GM18909 (cell line): ENCODE measurements around the gene PSMB11.
A peak's percentile ranks its signal among the peaks of the same experiment; 100 is the strongest.

ENCODE experiments used
- ATAC-seq: cut with Tn5 transposase; IDR thresholded peaks from one replicate; pipeline ENCODE4 v1.9.1; 2021; ENCODE audit warnings: mild to moderate bottlenecking; ENCODE audit not compliant: unreplicated experiment, poor library complexity

PSMB11 gene

DNA sequence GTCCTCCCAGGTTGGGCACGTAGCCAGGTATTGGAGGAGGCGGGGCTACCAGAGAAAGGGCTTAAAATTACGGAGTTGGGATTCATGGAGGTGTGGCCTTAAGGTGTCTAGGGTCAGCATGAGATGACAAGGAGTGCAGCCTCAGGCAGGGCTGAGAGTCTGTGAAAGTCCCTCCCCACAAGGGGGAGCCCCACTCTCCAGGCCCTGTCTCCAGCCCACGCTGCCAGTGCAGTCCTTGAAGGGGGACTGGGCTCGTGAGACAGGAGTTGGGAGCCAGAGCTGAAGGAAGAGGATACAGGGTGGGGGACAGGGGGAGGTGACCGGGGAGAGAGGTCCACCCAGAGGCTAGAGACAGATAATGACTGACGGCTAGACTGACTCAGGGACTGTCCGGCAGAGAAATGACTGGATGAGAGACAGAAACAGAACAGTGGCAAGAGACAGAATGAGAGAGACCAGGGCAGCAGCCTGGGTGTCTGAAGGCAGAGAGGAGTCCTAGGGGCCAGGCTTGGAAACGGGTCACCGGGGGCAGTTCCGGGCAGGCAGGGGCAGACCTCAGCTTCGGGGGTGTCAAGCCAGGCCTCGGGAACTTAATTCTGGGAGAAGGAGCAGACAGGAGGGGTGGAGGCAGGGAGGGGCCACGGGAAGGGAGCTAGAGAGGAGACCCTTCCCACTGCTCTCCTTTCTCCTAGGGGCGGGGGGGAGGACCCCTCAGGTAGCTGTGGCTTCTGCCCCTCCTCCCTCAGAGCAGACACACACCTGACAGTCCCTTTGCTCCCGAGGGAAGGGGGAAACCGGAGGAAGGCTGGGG, 14.3 kb downstream of the PSMB11 start:
- ATAC-seq, result peak; percentile 57

DNA sequence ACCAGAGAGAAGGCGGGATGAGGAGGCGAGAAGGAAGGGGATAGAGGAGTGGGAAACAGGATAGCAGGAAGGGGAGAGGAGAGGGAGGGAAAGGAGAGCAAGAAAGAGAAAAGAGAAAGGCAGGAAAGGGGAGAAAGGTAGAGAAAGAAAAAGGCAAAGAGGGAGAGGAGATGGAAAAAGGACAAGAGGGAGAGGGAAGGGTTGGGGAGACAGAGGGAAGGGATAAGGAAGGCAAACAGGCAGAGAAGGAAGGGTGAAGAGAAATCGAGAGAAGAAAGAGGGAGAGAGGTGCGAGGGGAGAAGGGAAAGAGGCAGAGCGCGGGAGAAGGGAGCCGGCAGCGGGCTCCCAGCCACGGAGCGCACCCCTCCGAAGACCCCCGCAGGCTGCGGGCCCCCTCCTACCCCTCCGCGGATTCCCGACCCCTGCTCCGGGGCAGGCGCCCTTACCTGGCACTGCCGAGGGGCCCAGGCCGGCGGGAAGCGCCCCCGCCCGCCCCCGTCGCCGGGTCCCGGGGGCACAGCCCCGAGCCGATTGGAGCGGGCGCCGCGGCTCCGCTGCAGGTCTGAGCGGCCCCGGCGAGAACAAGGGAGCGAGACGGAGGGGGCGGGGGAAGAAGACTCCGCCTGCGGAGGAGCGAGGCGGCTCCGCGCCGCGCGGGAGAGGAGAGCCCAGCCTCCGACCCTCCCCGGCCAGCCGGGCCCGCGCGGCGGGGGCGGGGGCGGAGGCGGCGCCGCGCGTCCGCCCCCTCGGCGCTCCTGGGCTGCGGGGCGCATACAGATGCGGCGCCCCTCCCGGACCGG, 15.1 kb downstream of the PSMB11 start, which contains the start of gene CDH24:
TSS of gene CDH24 (minus strand) at position 565 of the 801 bp plus-strand sequence. CDS start 1,787 bp downstream, outside the sequence.
- peak; percentile 52 for ATAC-seq

DNA sequence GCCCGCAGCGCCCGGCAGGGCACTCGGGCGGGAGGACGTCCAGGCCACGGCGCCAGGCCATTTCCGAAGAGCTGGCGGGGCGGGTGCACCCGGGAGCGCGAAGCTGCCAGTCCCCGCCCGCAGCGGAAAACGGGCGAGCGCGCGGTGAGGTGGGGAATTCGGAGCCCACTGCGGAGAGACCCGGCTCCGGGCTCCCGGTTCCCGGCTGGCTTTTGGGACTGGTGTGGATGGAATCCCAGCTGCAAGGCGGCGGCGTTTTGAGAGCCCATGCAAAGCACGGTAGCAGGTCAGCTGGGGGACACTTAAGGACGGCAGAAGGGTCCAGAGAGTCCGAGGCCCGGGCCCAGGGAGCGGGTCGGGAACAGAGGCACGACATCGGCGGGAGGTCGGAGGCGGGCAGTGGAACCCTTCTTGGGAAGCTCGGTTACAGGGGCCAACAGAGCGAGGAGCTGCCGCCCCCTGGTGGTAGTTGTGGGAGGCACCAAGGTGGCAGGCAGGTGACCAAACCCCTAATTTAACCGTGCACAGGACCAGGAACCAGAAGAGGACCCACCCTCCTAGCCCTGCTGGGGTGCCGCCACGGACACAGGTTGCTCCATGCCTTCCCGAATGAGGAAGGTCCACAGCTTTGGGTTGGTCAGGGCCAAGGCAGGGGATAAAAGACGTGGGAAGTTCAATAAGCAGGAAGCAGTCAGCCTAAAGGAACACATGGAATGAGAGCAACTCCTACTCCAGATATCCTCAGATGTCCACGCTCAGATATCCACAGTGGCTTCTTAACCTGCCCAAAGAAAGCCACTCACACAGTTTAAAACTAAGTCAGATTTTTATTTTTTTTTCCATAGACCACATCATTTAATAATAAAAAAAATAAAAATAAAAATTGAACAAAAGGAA, 16.0 kb downstream of the PSMB11 start:
- ATAC-seq, result peak; percentile 72

DNA sequence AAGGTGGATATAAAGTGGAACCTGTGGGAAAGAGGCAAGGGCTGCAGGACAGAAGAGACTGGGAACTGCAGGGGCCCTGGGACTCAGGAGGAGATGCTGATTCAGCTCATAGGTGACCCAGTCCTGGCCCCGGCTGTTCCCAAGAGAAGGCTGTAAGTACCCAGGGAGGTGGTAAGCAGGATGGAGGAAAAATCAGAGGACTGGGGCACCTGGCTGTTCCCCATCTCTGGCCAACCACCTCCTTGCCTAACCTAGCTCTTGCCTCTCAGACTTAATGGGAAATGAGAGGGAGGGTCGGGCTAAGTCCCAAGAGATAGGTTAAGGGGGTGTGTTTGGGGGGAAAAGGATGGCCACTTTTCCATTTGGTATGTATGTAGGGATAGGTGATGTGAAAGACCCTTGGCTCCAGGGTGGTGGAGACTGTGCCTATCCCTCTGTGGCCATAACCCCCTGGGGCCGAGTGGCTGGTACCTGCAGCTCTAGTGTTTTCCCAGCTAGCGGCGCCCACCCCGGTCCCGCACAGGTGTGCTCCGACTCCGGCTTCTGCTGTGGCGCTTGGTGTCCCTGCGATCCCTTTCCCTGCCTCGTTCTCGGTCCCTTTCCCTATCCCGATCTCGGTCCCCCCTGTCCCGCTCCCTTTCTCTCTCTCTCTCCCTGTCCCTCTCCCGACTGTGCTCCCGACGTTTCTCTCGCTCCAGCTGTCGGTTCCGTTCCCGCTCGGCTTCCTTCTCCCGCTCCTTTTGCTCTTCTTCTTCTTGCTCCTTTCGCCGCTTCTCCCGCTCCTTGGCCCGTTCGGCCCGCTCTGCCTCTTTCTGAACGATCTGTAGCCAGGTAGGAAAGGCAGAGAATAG, 16.9 kb downstream of the PSMB11 start:
- ATAC-seq, result no peak

DNA sequence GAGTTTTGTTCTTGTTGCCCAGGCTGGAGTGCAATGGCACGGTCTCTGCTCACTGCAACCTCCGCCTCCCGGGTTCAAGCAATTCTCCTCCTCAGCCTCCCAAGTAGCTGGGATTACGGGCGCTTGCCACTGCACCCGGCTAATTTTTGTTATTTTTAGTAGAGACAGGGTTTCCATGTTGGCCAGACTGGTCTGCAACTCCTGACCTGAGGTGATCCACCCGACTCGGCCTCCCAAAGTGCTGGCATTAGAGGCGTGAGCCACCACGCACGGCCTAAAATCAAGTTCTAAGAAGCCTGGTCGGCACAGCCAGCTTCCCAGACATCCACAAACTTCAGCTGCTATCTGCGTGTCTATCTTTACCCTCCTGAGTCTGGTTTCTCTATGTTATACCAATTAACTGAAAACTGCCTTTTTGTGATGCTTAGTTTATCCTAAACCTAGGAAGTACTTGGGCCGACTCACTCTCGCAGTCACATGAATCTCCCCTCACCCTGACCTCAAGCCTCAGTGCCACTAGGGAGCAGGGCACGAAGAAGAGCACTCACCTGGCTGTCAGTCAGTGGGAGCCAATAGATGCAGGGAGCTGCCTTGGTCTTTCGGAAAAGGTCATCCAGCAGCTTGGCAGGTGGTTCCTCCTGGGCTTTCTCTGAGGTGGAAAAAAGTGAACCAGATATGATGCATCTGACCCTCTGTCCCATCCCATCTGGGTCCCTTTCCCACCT, 18.7 kb downstream of the PSMB11 start:
- ATAC-seq, result no peak

DNA sequence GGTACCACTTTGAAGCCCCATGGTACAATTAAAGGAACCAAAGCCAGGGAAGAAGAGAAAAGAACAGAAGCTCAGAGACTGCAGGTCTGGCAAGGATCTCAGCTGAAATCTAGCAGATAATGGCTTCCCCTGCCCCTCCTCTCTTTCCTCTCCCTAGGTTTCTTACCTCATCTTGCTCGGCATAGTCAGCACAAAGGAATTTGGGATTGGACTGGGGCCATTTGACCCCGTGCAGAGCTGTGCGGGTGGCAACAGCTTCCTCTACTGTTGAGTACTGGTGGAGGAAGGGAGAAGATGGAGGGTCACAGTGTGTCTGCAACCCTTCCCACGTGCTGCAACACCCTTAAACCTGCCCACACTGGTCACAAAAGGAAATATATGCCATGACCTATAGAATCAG, 20.0 kb downstream of the PSMB11 start:
- no peak for ATAC-seq

DNA sequence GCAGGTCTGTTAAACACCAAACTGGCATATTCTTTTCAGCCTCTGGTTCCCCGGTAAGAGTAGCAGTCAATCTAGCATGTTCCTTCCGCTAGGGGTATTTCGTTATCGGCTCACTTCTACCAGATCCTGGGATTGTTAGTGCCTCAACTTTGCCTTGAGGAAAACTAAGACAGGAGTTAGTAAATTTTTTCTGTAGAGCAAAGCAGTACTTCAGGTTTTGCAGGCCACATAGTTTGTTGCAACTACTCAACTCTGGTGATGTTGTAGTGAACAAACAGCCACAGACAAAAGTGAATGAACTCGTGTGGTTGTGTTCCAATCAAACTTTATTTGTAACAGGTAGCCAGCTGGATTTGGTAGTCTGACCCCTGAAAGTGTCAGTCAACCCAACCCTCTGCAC, 21.6 kb downstream of the PSMB11 start:
- ATAC-seq, result no peak

DNA sequence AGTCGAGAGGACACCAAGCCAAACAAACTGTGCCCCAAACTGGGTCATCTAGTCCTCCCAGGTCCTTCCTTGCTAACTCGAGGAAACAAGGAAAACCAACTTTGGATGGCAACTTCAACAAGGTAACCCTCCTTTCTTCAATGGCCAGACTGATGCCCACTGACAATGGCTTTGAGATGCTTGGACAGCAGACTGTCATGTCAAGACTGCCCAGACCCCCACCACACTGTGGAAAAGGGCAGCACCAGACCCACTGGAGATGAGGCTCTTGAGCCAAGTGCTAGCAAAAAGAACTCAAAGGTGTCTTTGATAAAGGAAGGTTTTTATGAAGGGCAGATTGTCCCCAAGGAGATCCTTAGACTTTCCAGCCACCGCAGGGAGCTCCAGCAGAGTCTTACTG, 24.4 kb downstream of the PSMB11 start:
- no peak for ATAC-seq

DNA sequence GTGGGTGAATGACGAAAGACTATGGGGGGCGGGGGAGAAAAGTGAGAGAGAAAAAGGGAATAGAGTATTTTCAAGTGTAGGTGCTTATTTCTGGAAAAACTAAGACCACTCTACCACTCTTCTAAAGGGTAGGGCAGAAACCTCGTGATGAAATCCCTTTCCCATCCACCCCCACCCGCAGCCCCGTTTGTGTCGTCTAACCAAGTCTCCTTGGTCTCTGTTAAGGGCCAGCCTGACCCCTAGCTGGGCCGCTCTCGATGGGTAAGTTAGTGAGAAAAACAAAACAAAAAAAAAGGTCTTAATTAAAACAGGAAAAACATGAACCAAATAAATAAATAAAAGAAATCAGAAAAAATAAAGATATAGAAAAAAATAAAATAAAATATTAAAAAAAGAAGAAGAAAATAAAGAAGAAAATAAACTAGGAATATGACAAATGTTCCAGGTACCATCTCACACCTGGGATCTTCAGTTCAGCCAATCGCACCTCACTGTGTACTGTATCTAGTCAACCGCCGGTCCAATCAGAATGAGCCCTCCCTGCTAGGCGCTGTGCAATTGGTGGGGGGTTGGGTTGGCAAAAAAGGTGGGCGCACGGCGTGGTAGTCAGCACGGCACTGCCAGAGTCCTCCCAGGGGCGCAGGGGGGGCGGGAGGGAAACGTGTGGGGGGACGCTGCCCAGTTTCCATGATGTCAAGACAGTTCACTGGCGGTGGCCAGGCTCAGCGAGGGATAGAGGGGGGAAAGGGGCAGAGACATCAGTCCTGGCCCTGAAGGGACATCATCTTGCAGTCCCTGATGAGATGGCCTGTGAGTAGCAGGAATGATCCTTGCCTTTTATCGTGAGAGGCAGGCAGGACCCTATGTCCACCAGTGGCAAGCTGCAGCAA, 25.1 kb downstream of the PSMB11 start:
- no peak for ATAC-seq

DNA sequence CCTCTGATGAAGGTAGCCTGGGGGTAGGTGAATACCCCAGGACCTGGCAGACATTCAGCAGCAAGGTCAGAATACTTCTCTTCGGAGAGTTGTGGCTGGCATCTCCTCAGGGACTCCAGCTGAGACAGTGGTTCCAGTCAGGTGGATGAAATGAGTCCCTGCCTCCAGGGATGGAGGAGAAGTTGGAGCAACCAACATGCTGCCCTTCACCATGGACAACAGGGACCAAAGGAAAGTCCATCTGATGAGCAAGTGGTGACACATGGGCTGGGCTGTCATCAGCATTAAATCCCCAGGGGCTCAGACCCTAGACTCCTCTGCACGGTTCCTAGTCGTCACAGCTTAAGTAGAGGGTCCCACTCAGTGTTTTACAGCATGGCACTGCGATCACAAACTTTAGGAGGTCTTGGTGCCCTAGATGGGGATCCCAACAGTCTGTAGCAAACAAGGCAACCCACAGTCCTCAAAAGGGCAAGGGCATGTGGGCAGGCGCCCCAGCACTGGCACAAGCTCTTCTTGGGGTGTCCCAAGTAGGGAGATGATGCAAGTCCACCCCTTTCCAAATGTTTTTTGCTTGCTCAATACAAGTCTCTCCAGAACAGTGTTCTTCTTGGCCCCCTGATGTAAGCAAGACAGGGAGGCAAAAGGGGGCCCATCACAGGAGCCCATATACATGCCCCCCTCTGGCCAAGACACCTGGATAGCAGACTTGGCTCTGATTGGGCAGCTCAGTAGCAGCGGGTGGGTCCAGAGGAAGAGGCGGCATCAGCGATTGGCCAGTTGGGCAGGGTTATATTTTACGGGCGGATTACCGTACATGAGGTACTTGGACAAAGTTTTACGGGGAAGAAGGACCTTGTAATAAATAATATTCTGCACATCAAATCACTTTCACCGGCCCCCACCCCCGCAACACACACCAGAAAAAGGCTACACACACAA, 26.1 kb downstream of the PSMB11 start:
- no peak for ATAC-seq

DNA sequence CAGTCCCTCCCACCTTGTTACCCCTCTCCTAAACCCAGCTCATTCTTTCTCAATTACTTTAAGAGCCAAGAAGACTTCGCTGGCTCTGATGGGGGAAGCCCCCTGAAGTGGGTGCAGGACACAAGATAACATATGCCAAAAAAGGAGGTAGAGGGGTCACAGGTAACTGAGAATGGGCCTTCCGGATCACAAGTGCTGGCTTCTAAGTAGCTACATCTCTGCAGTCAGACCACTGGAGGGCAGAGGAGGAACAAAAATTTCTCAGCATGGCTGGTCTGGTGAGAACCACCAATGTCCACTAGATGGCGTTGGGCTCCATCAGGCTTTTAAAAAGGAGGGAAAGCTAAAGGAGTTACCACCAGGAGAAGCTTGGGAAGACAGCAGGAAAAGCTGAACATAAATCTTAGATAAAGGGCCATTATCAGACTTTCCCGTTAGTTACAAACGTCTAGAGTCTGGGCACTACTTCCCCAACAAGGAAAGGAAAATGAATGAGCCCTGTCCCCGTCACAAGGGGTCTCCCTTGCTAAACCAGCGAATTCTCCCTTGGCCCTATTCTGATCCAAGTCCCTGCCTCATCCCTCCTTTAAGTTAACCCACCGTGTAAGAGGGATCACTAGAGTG, 26.9 kb downstream of the PSMB11 start:
- ATAC-seq, result peak; percentile 68

DNA sequence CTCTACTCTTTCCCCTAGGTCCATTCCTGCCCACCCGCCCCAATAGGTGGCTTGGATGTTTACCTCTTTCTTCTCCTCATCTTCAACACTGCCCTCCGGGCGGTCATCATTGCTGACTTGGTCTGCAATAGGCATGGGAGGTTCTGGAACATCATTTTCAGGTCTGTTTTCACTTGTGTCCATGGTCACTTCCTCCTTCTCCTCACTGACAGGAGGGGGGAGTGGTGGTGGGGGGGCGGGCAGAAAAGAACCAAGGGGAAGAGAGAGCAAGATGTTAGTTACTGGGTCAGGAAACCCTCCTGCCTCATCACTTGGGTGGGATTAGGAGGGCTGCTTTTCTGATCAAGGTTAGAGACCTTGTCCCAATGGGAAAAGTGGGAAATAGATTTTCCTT, 27.4 kb downstream of the PSMB11 start:
- no peak for ATAC-seq

DNA sequence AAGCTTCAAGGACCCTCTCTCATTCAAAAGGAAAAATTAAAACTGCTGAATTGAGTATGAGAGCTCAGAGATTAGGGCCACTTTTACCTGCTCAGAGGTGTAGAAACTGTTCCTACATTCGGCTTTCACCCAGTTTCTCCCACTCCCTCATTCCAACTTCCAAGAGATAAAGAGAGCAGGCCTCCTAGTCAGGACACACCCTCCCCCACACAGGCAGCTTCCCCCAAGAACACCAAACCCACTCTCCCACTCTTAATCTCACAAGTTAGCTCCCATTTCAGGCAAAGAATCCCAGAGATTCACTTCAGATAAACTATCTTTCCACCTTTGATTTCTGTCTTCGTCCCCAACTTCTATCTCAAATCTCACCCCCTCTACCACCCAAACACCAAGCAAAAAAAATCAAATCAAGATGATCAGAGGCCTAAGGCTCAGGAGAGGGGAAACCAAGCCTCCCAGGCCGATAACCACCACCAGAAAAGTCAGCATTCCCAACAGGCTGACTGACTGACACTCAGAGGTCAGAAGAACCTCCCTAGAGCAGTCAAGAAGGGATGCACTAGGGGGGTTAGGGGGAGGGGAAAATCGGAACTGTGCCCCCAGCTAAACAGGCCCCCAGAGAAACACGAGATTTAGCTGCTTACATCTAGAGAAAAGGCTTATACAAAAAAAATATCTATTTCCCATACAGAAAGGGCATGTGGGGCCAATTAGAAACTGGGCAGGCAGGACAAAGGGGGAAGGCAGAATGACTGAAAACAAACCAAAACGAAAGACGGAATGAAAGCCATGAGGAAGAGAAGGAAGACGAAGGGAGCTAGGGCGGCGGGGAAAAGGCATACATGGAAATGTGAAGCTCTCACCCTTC, 28.5 kb downstream of the PSMB11 start:
- ATAC-seq, result no peak

DNA sequence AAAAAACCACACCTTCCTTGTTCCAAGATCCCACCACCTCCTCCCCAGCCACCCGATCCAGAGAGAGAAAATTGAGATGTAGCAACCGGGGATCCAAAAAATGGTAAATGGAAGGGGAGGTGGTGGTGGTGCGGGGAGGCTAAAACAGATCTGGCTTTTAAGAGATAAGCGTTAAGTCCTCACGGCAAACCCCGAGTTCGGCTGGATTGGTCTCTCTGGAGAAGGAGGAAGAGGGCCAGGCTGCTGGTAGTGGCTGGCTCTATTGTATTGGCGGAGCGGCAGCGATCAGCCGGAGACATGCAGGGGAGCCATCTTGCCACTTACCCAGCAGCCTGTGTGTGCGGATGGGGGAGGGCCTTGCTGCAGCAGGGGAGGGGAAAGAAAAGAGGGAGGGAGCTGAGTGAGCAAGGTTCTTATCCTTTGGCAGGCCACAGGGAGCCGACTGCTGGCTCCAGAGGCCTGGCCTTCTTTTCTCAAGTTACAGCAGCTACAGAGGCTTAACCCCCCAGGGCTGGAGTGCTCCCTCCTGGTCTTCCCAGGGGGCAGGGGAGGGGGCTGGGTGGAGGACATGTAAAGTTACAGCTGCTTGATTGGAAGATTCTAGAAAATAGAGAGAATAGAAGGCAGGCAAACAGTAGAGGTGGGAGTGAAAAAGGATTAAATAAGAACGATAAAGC, 29.4 kb downstream of the PSMB11 start:
- peak; percentile 84 for ATAC-seq

DNA sequence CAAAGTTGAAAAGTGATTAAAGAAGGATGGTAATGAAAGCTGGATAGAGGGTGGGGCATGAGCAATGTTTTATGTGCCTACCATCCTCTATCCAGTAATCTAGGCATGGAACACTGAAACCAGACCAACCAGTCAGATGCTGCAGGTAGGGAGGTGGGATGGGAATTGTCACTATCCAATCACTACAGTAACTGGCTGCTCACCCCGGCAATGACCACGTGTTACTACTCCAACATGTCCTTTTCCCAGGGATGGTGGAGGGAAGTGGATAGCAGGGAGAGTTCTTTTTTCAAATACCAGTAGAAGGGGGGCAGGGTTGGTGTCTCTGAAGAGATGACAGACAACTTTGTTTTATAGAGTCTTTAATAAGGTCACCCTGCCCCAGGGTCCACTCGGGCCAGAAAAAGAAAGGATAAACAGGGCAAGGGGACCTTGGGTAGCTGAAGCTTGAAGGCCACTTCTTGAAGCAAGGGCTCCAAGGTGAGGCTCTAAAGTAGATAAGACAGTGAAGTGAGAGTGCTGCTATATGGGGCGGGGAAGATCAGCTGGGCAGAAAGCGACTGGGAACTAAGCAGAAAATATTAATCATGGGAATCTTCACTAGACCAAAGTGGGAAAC, 30.0 kb downstream of the PSMB11 start:
- no peak for ATAC-seq
